Measurements from ENCODE around the gene MED13L.
"Not testable (repeated sequence)": the region's sequence is repeated elsewhere in the genome, so short reads cannot be mapped to it uniquely, and the experiment has no call there.

Gene MED13L

DNA sequence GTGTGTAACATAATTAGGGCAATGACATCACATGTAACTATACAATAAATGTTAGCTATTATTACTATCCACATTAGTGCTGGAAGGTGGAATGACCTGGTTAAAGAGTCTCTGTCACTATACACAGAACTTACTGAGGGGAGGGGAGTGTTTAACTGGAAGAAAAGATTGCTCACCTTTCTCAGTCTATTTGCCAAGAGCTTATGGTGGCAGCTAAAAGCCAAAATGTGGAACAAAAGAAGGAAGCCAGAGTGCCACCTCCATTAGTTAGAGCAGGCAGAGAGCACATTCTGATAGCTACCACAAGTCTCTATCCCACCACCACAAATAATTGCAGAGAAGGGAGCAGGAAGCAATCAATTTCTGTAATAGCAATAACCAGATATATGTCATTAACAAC lies 124.4 kb downstream of the MED13L start:
- no peak for DNase-seq

DNA sequence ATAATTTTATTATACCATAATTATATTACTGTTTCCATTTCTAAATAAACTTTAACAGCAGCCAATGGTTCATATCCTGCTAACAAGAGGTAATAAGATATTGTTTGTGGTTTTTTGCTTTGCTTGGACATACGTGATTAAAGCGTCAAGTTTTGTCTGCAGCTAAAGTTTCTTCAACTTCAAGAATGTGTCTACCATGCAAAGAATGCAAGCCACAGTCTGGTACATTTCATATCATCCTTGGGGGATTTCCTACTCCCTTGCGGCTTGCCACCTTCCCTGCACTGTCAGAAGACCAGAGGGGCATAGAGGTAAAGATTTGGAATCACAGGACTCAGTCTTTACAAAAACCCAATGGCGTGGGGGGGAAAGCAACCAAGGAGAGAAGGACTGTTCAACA lies 125.2 kb downstream of the MED13L start:
- DNase-seq, result no peak

DNA sequence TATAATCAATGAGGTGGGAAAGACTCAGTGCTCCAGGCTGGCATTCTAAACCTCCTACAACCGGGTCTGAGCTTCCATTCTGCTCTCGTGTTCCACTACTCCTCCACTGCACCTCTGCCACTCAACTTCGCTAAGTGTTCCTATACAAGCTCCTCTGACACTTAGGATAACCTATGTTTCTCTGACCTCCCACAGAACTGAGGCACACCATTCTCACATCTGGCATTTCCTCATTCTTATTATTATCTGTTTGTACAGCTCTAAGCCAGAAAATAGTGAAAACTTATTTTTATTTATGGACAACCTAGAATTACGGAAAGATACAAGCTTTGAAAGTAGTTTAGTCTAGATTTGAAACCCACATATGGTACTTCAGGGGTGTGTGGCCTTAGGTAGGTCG lies 127.0 kb downstream of the MED13L start:
- DNase-seq, result no peak

DNA sequence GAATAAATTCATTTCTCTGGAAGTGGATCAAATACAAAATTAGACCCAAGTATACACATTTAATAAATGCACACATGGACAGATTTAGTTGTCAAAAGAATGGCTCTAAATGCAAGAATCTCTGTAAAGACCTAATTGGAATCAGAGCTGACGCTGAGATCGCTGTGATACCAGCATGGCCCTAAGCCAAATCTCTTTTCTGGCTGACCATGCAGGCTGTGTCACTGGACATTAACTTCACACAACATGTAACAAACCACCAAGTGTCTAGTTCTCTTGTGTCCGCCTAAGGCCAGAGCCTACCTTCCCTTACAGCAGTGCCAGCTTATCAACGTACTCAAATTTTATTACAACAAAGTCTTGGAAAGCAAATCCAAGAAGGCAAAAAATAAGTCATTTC lies 127.5 kb downstream of the MED13L start:
- DNase-seq, result no peak

DNA sequence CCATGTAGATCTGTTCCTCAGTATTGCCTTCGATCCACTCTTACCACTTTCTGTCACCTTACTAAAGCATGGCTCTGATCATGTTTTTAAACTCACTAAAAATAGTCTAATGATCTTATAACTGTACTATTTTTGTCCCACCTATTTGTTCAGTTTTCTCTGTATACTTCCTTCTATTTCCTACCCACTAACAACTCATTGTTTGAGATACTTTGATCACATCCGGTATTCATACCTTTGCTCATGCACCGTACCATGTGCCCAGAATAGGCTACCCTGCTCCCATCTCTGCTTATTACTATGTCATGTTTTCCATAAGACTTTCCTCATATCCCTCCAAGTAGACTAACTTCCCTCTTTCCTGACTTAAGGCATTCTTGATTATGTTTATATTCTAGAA lies 128.6 kb downstream of the MED13L start:
- no peak for DNase-seq

DNA sequence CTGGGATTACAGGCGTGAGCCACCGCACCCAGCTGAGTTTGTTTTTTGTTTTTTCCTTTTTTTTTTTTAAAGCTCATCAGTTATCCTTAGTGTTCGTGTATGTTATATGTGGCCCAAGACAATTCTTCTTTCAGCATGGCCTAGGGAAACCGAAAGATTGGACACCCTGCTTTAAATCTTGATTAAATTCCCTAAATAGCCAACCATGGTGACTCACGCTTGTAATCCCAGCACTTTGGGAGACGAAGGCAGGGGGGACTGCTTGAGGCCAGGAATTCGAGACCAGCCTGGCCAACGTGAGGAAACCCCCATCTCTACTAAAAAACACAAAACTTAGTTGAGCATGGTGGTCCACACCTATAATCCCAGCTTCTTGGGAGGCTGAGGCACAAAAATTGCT lies 131.1 kb downstream of the MED13L start:
- DNase-seq, result no peak

DNA sequence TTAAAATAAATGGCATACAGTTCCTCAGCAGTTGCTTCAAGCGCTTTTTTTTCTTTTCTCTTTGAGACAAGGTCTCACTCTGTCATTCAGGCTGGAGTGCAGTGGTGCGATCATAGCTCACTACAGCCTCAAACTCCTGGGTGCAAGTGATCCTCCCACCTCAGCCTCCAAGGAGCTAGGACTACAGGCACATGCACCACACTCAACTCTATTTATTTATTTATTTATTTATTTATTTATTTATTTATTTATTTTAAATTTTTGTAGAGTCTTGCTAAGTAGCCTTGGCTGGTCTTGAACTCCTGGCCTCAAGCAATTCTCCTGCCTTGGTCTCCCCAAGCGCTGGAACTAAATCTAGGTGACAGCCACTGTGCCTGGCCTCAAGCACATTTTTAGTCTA lies 132.0 kb downstream of the MED13L start:
- no peak for DNase-seq

DNA sequence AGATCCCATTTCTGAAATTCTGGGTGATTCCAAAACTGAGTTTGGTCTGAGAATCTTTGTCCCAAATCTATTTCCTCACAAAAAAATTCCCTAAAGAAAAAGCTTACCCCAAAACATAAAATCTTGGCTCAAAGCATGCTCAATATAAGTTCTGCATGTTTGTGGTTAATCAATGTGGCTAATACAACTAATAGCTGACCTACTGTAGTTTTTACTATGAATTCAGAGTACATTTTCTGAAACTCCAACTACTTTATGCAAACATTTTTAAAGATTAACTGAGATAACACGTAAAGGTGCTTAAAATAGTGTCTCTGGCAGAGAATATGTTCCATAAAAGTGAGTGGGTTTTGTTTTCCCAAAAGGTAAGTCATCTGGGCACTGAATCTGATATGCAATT lies 133.1 kb downstream of the MED13L start:
- DNase-seq, result no peak

DNA sequence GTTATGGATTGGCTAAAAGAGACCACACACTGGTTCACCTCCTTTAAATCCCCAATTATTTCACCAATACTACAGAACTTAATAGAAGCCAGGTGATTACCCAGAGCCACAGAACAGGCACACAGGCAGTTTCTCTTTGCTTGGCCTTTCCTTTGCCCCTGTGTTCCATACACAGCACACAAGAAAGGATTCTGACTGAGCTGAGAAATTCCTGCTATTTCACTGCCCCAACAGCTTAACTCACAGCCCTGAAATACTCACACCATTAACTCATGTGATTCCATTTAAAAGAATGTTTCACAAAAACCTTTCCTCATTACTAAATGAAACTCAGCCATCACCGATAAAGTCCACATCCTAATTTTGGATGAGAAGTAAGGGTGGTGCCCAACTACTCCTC lies 133.6 kb downstream of the MED13L start:
- no peak for DNase-seq

DNA sequence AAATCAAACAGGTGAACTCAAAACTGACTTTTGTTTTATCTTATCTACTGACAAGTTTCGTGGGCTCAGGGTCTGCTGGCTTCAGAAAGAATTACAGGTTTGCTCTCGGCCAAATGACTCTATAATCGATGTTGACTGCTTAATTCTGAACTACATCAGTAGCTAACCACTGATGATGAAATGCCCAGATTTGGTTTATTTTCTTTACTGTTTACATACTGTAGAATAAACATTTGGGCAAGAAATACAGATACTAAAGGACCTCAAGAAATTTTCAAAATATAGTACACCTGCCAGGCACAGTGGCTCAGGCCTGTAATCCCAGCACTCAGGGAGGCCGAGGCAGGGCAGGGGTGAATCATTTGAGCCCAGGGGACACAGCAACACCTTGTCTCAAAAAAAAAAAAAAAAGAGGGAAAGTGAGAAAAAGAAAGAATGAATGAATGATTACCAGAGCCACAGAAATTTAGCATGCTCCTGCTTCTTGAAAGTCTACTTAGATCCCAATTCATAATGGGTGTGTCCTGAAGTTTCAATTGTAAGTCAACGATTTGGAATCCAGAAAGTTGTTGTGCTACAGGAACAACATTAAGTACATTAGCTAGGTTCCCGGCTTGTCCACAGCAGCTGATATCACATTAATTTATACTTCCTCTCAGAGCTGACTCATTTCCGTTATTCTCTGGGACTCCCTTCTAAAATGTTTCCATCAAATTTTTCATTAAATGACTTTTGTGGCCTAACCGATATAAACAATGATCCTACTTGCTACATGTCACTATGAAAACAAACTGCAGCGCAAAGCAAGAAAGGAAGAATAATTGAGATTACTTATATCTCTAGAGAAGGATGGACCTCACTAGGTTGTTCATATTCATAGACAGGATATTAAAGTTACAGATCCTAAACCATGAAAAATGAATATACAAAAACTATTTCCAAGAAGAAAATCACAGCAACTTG lies 134.3 kb downstream of the MED13L start:
- no peak for DNase-seq

DNA sequence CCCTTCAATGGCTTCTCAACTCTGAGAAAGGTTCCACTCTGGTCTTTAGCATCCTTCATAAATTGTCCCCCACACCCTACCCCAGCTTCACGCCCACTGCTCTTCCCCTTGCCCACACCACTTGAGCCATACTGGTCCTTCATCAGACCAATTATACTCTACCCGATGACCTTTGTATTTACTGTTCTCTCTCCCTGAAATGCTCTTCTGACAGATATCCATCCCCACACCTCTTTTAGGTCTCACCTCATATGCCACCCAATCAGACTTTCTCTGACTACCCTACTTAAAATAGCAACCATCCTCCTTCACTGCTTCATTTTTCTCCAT lies 135.7 kb downstream of the MED13L start:
- no peak for DNase-seq

DNA sequence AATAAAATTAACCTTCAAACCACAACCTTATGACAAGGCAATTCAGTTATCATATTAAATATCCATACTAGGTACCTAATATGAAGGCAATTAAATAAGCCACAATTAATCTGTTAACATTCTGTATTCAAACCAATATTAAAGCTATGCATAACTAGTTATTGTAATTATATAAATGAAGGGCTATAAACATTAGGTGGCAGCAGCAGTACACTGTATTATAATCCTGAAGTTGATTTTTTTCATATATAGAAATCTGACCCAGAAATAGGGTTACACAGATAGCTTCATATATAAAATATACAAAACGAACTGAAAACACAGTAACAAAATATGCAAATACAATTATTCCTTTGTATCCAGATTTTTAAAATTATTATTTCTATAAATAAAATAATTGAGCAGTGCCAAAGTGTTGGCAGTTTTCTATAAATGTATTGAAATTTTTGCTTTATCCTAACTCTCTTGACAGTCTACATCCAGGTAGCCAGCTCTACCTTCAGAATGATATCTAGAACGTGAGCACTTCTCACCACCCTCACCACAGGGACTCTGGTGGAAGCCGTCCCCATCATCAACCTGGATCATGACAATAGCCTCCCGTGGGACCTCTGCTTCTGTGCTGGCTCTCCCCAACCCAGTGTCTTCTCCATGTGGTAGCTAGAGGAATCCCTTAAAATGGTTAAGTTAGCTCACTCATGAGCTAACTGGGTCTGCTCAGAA lies 136.2 kb downstream of the MED13L start:
- DNase-seq, result no peak

DNA sequence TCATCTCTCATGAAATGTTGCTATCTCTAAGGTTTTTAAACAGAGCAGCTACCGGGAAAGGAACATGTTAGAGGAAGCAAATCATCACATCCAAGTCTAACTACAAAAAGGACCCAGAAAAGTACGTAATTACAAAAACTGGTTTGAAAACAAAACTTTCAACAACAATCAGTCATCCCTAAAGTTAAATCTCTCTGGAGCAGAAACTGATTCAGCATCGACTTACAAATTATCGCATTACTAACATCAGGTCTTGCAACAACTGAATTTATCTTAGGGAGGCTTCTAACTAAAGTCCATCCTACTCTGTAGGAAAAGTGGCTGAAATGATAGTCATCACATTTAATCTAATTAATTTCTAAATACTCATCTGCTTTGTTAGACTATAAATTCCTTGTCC lies 137.0 kb downstream of the MED13L start:
- no peak for DNase-seq

DNA sequence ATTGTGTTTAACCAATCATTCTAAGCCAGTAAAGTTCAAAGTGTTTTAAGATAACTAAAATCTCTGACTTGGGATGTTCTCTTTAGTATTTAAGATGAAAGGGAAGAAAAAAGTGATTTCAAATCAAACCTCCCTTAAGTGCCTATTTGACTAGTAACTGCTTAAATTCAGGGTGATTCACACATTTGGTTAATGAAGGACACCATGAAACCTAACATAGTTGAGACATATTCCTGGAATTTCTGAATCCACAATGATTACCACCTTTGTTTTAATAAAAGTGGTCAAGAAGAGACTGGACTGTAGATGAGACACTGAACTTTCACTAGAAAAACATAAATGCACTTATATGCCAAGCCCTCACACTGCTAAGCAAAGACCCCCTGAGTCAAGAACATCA lies 138.7 kb downstream of the MED13L start:
- no peak for DNase-seq

DNA sequence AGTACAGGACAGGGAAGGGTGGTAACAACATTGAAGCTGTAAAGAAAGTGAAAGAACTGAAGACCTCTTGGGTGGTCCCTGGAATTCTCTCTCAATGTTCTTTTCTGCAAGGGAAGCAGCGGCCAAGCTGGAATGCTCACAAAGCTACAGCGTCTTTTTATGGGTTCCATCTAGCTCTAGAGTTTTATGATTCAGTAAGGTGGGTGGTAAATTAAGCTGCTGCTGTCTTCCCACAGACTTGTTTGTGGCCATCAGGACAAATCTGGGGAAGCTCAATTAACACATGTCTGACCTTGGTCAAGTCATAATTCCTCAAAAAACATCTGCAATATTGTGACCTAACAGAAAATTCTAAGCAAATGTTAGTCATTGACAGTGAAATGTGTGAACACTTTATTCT lies 139.1 kb downstream of the MED13L start:
- no peak for DNase-seq

DNA sequence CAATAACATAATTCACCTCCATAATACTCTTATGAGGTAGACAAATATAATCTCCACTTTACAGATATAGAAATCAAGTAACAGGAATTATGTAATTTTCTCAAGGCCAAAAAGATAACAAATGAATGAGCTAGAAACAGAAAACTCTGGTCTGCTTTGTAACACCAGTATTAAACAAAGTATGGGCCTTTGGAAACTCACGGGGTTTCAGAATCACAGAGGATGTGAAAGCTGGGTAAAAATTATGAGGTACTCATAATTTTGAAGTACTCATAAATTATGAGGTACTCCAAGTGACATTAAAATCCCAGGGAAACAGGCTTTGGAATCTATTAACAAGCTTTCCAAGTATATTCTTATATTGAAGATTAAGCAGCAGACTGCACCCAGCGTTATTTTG lies 140.2 kb downstream of the MED13L start:
- DNase-seq, result no peak

DNA sequence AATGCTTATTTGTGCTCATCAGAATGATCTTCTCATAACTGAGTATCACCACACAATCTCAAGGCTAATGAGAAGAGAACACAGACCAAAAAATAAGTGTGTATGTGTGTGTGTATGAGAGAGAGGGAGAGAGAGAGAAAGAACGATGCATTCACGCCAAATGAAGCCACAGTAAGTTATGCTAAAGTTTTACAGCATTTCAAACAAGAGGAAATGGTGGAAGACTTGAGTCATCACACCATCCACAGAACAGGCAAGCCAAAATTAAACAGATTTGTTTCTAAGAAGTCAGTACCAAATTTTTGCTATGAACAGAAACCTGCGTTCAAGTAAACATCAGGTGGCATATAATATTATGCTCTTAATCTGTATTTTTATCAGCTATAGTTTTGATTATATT lies 141.2 kb downstream of the MED13L start:
- DNase-seq, result no peak

DNA sequence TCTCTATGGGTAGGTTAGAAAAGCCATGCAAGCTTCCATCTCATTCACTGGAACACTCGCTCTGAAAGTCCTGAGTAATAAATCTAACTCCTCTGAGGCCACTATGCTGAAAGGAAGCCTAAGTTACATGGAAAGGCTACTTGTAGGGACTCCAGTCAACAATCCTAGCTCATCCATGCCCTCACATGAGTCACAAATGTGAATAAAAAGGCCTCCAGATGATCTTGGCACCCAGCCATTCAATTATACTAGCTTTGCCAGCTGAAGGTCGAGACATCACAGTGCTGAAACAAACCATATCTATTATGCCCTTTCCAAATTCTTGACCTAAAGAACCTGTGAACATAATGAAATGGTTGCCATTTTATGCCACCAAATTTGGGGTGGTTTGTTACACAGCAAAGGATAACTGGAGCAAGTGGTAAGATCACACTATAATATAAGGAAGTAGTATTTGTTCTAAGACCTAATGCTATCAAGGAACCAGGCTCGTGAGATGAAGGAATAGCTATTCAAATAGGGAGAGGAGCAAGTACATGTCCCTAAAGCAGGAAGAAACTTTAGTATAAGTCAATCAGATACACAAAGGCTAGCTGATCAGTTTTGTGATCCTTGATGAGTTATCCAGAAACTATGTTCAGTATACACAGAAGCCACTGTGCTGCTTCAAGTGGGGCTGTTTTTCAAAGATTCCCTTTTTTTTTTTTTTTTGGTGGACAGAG lies 142.1 kb downstream of the MED13L start:
- DNase-seq, result no peak

DNA sequence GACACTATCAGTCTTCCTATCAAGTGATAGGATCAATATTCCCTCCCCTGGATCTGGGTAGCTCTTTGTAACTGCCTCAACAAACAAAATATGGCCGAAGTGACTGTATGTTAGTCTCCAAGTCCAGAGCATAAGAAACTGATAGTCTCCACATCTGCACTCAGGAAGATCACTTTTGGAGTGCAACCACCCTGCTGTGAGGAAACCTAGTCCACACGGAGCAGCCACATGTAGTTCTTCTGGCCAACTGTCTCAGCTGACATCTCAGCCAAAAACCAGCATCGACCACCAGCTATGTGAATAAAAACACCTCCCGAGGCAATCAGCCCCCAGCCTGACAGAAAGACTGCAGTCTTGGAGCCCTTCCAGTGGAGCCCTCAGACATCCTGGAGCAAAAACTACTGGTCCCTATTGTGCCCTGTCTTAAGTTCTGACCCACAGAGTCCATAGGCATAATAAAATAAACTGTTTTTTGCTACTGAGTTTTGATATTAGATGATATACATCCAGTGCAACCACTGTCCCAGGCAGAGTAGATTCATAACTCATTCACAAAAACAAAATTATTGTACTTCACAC lies 143.8 kb downstream of the MED13L start:
- no peak for DNase-seq

DNA sequence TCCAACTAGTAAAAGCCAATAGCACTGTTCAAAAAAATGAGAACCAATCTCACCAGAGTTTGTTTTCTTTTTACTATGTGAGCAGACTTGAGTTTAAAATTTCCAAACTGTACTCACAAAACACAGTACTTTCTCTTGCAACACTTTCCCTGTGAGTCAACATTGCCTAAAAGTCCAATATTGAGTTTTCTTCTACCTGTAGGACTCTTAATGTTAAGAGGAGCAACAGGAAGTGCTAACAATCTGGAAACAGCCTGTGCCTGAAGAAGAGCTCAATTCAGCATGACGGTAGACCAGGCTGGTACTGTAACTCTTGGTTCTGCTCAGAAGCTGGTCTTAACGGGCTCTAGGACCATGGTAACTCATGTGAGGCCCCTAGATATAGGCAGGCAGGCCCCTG lies 144.3 kb downstream of the MED13L start:
- DNase-seq, result no peak

DNA sequence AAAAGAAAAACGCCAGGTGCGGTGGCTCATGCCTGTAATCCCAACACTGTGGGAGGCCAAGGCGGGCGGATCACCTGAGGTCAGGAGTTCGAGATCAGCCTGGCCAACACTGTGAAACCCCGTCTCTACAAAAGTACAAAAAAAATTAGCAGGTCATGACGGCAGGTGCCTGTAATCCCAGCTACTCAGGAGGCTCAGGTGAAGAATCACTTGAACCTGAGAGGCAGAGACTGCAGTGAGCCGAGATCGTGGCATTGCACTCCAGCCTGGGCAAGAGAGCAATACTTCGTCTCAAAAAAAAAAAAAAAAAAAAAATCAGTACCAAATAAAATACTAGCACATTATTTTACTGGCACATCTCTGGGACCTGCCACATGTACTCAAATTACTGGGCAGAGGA lies 145.5 kb downstream of the MED13L start:
- DNase-seq, result not testable (repeated sequence)

DNA sequence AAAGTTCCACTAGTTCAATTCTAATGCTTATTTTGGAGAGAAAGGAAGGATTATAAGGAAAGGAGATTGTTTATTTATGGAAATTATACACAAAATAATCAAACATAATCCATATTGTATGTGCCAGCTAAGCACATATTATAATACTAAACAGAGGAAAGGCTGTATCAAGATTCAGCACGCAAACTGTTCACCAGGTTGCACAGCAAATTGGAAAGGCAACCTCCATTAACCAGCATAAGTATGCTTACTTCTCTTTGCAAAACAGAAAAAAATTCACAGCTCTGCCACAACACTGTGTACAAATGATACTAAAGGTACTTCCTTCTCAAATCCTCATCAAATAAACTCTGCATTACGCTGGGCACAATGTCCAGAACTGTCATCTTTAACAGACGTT lies 146.3 kb downstream of the MED13L start:
- DNase-seq, result no peak

DNA sequence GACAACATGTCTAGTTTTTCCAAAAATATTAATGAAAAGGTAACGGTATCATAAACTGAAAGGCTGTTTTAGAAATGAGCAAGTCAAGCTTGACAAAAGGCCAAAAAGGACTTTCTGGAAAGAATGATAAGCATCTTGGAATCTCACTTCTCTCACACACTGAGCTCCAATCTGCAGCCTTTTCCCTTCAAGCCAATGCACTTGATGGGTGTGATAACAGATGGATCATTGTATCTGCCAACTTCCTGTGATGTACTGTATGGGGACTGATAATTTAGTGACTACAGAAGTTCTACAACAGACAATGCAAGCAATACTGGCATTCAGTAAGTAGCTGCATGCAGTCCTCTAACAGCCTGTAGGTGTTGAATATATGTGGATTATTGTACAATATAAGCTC lies 147.1 kb downstream of the MED13L start:
- no peak for DNase-seq

Data from right kidney (tissue), 1 donor.